HG02870 (cell line): Measurements from ENCODE around the gene PRSS56.
"Not testable (repeated sequence)": the region's sequence is repeated elsewhere in the genome, so short reads cannot be mapped to it uniquely, and the experiment has no call there.

Experiments
- ATAC-seq: cut with Tn5 transposase; IDR thresholded peaks from one replicate; pipeline ENCODE4 v1.9.1; 2021; ENCODE audit warnings: mild to moderate bottlenecking, moderate library complexity; ENCODE audit not compliant: unreplicated experiment

PRSS56 gene

GRCh38 chr2:232568161-232568560 lies 48.0 kb downstream of the PRSS56 start:
- no peak for ATAC-seq

- no peak for ATAC-seq
These were observed 49.4 kb downstream of the PRSS56 start for GRCh38 chr2:232569541-232569940.

- not testable (repeated sequence) for ATAC-seq
These were observed 50.3 kb downstream of the PRSS56 start for GRCh38 chr2:232570481-232570880.

- no peak for ATAC-seq
These were observed 50.9 kb downstream of the PRSS56 start for GRCh38 chr2:232571026-232571474.

- ATAC-seq = no peak
These were observed 52.9 kb downstream of the PRSS56 start for GRCh38 chr2:232573042-232573441.

GRCh38 chr2:232573771-232574435 lies 53.7 kb downstream of the PRSS56 start:
- no peak for ATAC-seq

- no peak for ATAC-seq
These were observed 54.7 kb downstream of the PRSS56 start for GRCh38 chr2:232574674-232575403.
